Gastroesophageal sphincter (tissue), 3 donors: ENCODE data around the gene SPINT4.

ENCODE experiments used
- EP300 ChIP-seq: sonication (generic); formaldehyde crosslinking; IDR thresholded peaks from one replicate; pipeline ENCODE4 v1.6.1; 2017; ENCODE audit warnings: antibody characterized with exemption, mild to moderate bottlenecking
- POLR2A ChIP-seq, 2 donors: fragments of 450-650 bp; IDR thresholded peaks; one replicate each; pipeline ENCODE4 v1.6.1; 2017; ENCODE audit warnings: antibody characterized with exemption in 2 of 2, mild to moderate bottlenecking in 2 of 2, moderate library complexity in 1 of 2
- TF ChIP-seq, protein P1 (sequence below), 4 experiments: fragments of 200-600 bp in 2 of 4; fragments of 450-650 bp in 2 of 4; sonication (generic) in 1 of 4; IDR thresholded peaks; one replicate each; pipeline ENCODE4 v1.5.1; 2017 to 2019; ENCODE audit warnings: antibody characterized with exemption in 4 of 4, mild to moderate bottlenecking in 2 of 4, moderate library complexity in 2 of 4

DNA sequence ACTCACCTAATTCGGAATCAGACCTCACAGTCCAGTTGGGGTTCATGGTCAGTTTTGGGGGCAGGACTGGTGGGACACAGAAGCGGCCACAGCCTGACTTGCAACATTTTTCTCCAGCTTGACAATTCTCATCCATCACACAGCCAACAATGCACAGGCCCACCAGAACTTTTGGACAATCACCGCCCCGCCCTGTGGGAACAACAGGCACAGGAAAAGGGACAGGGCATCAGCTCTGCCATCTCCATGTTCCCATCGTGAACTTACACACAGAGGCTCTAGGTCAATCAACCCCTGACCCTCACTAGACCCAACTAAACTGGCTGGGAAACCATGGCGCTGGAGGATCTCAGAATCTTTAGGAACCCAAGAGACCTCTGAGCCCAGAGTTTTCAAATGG lies 53.3 kb downstream of the SPINT4 start:
- TF ChIP-seq, protein P1, sequence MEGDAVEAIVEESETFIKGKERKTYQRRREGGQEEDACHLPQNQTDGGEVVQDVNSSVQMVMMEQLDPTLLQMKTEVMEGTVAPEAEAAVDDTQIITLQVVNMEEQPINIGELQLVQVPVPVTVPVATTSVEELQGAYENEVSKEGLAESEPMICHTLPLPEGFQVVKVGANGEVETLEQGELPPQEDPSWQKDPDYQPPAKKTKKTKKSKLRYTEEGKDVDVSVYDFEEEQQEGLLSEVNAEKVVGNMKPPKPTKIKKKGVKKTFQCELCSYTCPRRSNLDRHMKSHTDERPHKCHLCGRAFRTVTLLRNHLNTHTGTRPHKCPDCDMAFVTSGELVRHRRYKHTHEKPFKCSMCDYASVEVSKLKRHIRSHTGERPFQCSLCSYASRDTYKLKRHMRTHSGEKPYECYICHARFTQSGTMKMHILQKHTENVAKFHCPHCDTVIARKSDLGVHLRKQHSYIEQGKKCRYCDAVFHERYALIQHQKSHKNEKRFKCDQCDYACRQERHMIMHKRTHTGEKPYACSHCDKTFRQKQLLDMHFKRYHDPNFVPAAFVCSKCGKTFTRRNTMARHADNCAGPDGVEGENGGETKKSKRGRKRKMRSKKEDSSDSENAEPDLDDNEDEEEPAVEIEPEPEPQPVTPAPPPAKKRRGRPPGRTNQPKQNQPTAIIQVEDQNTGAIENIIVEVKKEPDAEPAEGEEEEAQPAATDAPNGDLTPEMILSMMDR (IDR thresholded peaks at IDR 0.05), result no peak
- TF ChIP-seq POLR2A (IDR thresholded peaks at IDR 0.05), result no peak
- TF ChIP-seq EP300, result no peak
